Panc1 (cell line): ENCODE results near the gene NAA38. TPM values are rescaled to one million over a fixed set of nuclear protein-coding genes. Genes with fewer than 3 reads are reported as not detected.

ENCODE experiments used
- ATAC-seq: fragments of 200-7000 bp; cut with Tn5 transposase; 2 replicates; pipeline ENCODE4 v1.9.1; 2020; ENCODE audit warnings: mild to moderate bottlenecking, moderate library complexity
- BruUV-seq: library from RNA; stranded (reverse); fragments of 400-500 nt; replicated peaks from 2 replicates; lab custom pipeline; 2021; lab: Mats Ljungman, UMichigan
- CTCF ChIA-PET: fragments of 300-600 bp; sonication (Branson Sonifier 250); formaldehyde crosslinking; loops from one replicate; lab custom pipeline; 2022; ENCODE audit warnings: antibody characterized with exemption; lab: Charles Lee
- POLR2A ChIA-PET: fragments of 300-600 bp; sonication (Branson Sonifier 250); formaldehyde crosslinking; loops from one replicate; lab custom pipeline; 2022; ENCODE audit warnings: antibody characterized with exemption; lab: Charles Lee
- DNase-seq: peaks from one replicate; pipeline ENCODE4 v3.0.0-alpha.2; 2010; ENCODE audit warnings: low read depth, low spot score
- H3K27ac ChIP-seq: 2 replicates; pipeline ENCODE4 v1.5.1; 2011; ENCODE audit warnings: mild to moderate bottlenecking, low read length, inconsistent platforms
- H3K27me3 ChIP-seq: fragments of 200-500 bp; sonication (Bioruptor generic); 2 replicates; pipeline ENCODE4 v1.6.0; 2014; ENCODE audit warnings: low read length, inconsistent platforms; ENCODE audit not compliant: control insufficient read depth, insufficient read depth
- H3K36me3 ChIP-seq: fragments of 200-500 bp; sonication (Bioruptor generic); 2 replicates; pipeline ENCODE4 v1.5.1; 2014; ENCODE audit warnings: inconsistent platforms, mild to moderate bottlenecking, low read length, moderate library complexity; ENCODE audit not compliant: control insufficient read depth, insufficient read depth
- H3K4me1 ChIP-seq: 2 replicates; pipeline ENCODE4 v1.5.1; 2011; ENCODE audit warnings: inconsistent platforms, mild to moderate bottlenecking, low read length, moderate library complexity; ENCODE audit not compliant: control insufficient read depth, insufficient read depth
- H3K4me3 ChIP-seq, 2 experiments: 2 replicates each; pipeline ENCODE4 v1.5.1; 2011 to 2012; ENCODE audit warnings: low read depth in 2 of 2, low read length in 2 of 2, mild to moderate bottlenecking in 2 of 2, inconsistent platforms in 1 of 2, moderate library complexity in 1 of 2
- H3K9me3 ChIP-seq: fragments of 200-500 bp; sonication (Bioruptor generic); 2 replicates; pipeline ENCODE4 v1.5.1; 2014; ENCODE audit warnings: low read depth, mild to moderate bottlenecking, inconsistent platforms, low read length, moderate library complexity; ENCODE audit not compliant: control insufficient read depth, insufficient read depth
- CTCF ChIP-seq: fragments of 450-650 bp; IDR thresholded peaks from 2 replicates; pipeline ENCODE4 v1.5.1; 2017; ENCODE audit warnings: mild to moderate bottlenecking
- POLR2AphosphoS5 ChIP-seq: IDR thresholded peaks from 2 replicates; pipeline ENCODE4 v1.6.1; 2012; ENCODE audit warnings: mild to moderate bottlenecking, low read depth, low read length, moderate library complexity
- REST ChIP-seq, 2 experiments: IDR thresholded peaks; 2 replicates each; pipeline ENCODE4 v1.6.1; 2011 to 2012; ENCODE audit warnings: low read depth in 2 of 2, control low read depth in 1 of 2, low read length in 1 of 2, mild to moderate bottlenecking in 1 of 2, moderate library complexity in 1 of 2; ENCODE audit not compliant: insufficient read depth in 1 of 2
- SIN3A ChIP-seq: IDR thresholded peaks from 2 replicates; pipeline ENCODE4 v1.6.1; 2012; ENCODE audit warnings: low read depth, mild to moderate bottlenecking, low read length, moderate library complexity, borderline replicate concordance; ENCODE audit not compliant: insufficient read depth
- TCF7L2 ChIP-seq: IDR thresholded peaks from 2 replicates; pipeline ENCODE4 v1.6.1; 2011; ENCODE audit warnings: mild to moderate bottlenecking, low read depth, low read length, inconsistent platforms
- in situ Hi-C: cut with HindIII; loops from 2 replicates; pipeline ENCODE4 v1.10.0; 2016; ENCODE audit warnings: low sequenced_read_pairs, low pct_unique_long_range_greater_than_20kb
- intact Hi-C: fragments of 100-400 bp; cut with micrococcal nuclease; formaldehyde crosslinking; loops from one replicate; pipeline ENCODE4 v1.10.0; 2022; ENCODE audit not compliant: unreplicated experiment
- total RNA-seq: library from RNA; stranded (reverse); gene quantifications from one replicate; pipeline ENCODE4 v1.2.1, GENCODE V29; 2021; ENCODE audit not compliant: unreplicated experiment

The NAA38 gene
- total RNA-seq, 1 experiment from 2014 or later, result 75.2 TPM

- H3K4me3 ChIP-seq, result no peak overlapping the region
- no TSS peak for BruUV-seq
- intact Hi-C loops (loop anchor here (2.0 kb wide), 1 partner anchor 34 kb away; no protein-coding TSS in a partner anchor), in situ Hi-C loops (no loop called here)
- peaks cover 7% of the 10 kb centered on the region; the same call in 1 of the 2 replicates for H3K4me1 ChIP-seq
- no peak for ATAC-seq
- TF ChIP-seq SIN3A (no peak), REST (IDR thresholded peaks at IDR 0.05; ENCODE audit: insufficient read depth in 1 of 2, low read depth in 2 of 2, low read length in 1 of 2) (no peak), TCF7L2 (no peak), CTCF (peak; percentile 86)
- POLR2A ChIA-PET, result no interaction called here
- no peak for DNase-seq
- H3K27me3 ChIP-seq, result no peaks in the 10 kb centered on the region
- CTCF ChIA-PET, result interaction anchor here (0.6 to 0.7 kb wide), 3 partner anchors 14 to 119 kb away, joined by 3 to 13 read pairs (median 9); no protein-coding TSS in a partner anchor
- H3K27ac ChIP-seq, result no peak overlapping the region
- peaks cover 4% of the 10 kb centered on the region; the same call in 1 of the 2 replicates for H3K9me3 ChIP-seq
- peaks cover 3% of the 10 kb centered on the region for H3K36me3 ChIP-seq
Measured at GRCh38 chr17:7862692-7863437, 5.5 kb upstream of the NAA38 start.

GRCh38 chr17:7859028-7859427 is 1.7 kb upstream of the NAA38 start:
- Histone ChIP-seq H3K4me1 (peaks cover 10% of the 10 kb centered on the region; the same call in 1 of the 2 replicates), H3K36me3 (peaks cover 5% of the 10 kb centered on the region), H3K27ac (peak overlapping the region; percentile 97), H3K27me3 (no peaks in the 10 kb centered on the region), H3K4me3 (peak overlapping the region; percentile 74 to 79), H3K9me3 (no peaks in the 10 kb centered on the region)
- in situ Hi-C loops, result no loop called here
- intact Hi-C loops, result loop anchor here (10.0 kb wide), 1 partner anchor 114 kb away; no protein-coding TSS in a partner anchor
- no TSS peak for BruUV-seq
- ChIA-PET CTCF (no interaction called here), POLR2A (no interaction called here)
- ATAC-seq (no peak), DNase-seq (no peak)
- TF ChIP-seq SIN3A (no peak), POLR2AphosphoS5 (no peak), TCF7L2 (no peak), REST (IDR thresholded peaks at IDR 0.05; ENCODE audit: insufficient read depth in 1 of 2, low read depth in 2 of 2, low read length in 1 of 2) (no peak), CTCF (no peak)
